Middle frontal gyrus (tissue), 1 donor: ENCODE results near the gene ERO1B.
A peak's percentile ranks its signal among the peaks of the same experiment; 100 is the strongest.
"Not testable (repeated sequence)": the region's sequence is repeated elsewhere in the genome, so short reads cannot be mapped to it uniquely, and the experiment has no call there.

Experiments
- DNase-seq: peaks from one replicate; pipeline ENCODE4 v3.0.0-alpha.2; 2015; ENCODE audit warnings: low spot score; ENCODE audit errors: extremely low spot score

Gene ERO1B

DNA sequence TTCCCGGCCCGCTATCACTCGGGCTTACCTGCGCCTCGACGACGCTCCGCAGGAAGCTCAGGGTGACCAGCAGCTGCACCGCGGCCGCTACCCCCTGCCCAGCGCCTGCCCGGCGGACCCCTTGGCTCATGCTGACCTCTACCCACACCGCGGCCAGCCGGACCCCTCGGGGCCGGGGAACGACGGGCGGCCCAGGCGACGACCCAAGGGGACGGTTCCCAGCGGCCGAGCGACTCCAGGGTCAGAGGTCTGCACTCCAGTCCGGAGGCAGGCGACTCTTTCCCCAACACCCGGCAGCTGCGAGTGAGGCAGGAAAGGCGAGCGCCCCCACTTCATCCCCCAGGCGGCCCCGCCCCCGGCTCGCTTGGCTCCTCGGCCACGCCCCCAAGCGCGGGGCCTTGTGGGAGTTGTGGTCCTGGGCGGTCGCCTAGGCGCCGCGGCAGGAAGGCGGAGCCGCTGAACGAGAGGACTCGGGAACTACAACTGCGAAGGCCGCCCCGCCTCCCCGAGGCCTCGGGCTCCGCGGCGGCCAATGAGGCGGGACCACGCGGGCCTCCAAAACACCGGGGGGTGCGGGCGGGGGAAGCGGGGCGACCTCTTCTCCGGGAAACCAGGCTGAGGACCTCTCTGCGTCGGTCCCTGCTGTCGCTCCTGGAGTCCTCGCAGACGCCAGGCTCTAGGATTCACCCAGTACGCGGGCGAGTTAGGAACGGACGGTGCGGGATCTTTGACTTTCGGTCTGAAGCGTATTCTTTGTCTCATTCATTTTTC lies at the start of gene ERO1B:
Gene ERO1B, minus strand, starts transcription at position 305 of the 771 bp plus-strand sequence. Its CDS starts 175 bp downstream, at position 130.
- DNase-seq: peak; percentile 97

- not testable (repeated sequence) for DNase-seq
Observed at GRCh38 chr1:236331412-236331811, 49.7 kb upstream of the ERO1B start.

- no peak for DNase-seq
Observed at GRCh38 chr1:236326432-236326831, 44.7 kb upstream of the ERO1B start.

DNA sequence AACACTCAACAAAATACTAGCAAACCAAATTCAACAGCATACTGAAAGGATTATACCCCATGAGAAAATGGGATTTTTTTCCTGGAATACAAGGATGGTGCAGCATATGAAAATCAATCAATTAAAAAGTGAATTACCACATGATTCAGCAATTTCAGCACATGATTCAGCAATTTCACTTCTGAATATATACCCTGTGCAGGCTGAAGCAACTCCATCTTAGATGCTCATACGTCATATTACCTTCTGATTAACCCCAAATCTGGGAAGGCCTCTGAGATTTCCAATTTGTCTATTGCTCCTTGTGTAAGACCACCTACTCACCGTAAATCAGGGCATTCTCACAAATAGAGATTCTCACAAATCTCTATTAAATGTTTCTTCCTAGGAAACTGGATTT lies 43.8 kb upstream of the ERO1B start:
- DNase-seq: no peak

GRCh38 chr1:236323819-236324411 lies 42.2 kb upstream of the ERO1B start:
- DNase-seq: no peak

GRCh38 chr1:236322566-236323409 lies 41.0 kb upstream of the ERO1B start:
- no peak for DNase-seq

GRCh38 chr1:236321101-236321500 lies 39.3 kb upstream of the ERO1B start:
- no peak for DNase-seq

DNA sequence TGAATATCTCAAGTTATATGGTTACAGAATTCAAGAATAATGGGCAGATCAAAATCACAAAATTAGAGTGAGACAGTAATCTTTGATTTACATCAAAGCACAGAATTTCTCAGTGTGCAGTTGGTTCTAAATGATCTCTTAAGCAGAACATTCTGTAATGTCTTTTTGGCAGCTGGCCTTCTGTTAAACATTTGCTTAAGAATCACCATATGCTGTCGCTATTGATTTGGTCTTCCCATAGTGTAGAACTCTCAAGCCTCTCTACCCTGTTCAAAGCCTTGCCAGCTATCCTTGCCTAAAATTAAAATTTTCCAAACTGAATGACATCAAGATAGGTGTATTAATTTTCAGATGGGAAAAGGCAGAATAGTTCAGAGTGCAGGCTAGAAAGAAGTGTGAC lies 38.9 kb upstream of the ERO1B start:
- DNase-seq: no peak

- no peak for DNase-seq
Observed at GRCh38 chr1:236320214-236320613, 38.5 kb upstream of the ERO1B start.

- DNase-seq: no peak
Observed at GRCh38 chr1:236316437-236316836, 34.7 kb upstream of the ERO1B start.

GRCh38 chr1:236315518-236315917 lies 33.8 kb upstream of the ERO1B start:
- no peak for DNase-seq

- no peak for DNase-seq
Observed at GRCh38 chr1:236315092-236315491, 33.3 kb upstream of the ERO1B start.

DNA sequence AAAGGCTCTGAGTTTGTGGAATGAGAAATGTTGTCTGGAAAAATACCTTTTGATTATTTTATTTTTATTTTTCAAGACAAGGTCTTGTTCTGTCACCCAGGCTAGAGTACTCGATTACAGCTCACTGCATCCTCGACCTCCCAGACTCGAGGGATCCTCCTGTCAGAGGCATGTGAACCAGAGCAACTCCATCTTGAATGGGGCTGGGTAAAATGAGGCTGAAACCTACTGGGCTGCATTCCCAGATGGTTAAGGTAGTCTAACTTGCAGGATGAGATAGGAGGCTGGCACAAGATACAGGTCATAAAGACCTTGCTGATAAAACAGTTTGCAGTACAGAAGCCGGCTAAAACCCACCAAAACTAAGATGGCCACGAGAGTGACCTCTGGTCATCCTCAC lies 32.3 kb upstream of the ERO1B start:
- DNase-seq: not testable (repeated sequence)

DNA sequence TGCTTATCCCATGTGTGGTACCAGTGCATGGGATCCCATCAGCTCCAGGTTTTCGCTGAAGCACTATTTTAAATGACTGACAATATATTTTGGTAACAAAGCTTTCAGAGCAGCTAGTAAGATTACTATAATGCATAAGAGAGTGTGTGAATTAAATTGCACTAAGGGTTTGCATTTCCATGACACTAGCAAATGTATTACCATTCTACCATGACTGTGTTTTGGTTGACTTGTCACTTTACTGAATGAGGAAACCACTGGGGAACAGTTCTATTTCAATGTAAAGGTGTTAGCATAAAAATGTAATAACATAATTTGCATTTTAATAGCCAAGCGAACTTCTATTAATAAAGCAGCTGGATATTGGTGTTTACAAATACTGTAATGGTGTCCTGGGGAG lies 31.7 kb upstream of the ERO1B start:
- no peak for DNase-seq

DNA sequence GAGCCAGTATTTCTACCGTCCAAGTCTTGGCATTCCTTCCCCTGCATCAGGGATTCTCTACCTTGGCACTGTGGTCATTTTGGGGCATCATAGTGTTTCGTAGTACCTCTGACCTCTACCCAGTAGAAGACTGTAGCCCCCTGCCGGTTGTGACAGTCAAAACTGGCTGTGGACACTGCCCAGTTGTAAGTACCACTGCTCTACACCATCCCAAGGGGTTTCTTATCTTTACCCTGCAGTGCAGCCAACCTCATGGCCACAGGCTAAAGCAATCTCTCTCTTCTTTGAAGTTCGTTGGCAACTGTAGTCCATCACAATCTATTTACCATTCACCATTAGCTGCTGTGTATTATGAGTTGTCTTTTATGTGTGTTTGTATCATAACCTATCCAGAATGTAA lies 29.3 kb upstream of the ERO1B start:
- DNase-seq: no peak

DNA sequence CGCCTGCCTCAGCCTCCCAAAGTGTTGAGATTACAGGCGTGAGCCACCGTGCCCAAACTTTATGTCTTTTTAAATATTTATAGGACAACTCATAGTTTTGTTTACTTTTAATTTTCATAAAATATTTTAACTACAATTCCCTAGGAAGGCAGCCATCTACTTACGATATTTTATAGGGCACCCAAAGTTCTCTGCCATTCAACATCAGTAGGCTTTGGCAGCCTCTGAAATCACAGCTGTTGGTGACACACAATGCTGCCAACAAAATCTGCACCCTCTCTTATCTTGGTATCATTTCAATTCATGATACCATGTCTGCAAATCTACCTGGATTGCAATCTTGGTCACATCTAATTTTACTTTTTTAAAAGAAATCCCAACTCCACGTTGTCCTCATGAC lies 27.1 kb upstream of the ERO1B start:
- DNase-seq: no peak

- no peak for DNase-seq
Observed at GRCh38 chr1:236307435-236307834, 25.7 kb upstream of the ERO1B start.

DNA sequence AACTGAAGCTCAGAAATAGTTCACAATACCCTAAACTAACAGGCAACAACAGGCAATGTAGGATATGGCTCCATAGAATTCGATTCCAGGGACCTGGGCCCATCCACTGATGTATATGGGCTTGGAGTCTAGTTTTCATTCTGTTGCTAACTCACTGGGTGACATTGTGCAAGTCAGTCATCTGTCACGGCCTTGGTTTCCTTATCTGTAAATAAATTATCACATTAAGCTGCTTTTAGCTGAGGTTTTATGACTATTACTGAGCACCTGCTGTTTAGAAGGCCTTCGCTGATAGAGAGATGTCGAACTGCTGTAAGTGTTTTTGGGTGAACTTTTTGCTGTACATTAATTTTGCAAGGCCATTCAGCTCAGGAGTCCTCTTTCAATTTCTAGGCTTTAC lies 22.9 kb upstream of the ERO1B start:
- DNase-seq: no peak

DNA sequence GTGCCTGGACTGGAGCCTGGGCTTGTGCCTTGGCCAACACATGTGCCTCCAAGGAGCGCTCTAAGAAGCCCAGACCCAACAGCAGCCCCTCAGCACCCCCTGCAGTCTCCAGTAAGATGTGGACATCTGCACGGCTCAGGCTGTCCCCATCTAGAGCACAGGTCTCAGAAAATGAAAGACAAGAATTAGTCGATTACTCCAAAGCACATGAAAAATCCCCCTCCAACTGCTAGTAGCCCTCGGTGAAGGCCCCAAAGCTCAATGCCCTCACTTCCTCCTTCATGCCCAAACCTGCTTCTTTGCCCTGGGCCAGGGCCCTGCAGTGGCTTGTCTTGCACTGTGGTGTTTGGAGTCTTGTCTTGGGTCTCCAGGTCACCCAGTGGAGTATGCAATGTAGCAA lies 21.9 kb upstream of the ERO1B start:
- DNase-seq: no peak

DNA sequence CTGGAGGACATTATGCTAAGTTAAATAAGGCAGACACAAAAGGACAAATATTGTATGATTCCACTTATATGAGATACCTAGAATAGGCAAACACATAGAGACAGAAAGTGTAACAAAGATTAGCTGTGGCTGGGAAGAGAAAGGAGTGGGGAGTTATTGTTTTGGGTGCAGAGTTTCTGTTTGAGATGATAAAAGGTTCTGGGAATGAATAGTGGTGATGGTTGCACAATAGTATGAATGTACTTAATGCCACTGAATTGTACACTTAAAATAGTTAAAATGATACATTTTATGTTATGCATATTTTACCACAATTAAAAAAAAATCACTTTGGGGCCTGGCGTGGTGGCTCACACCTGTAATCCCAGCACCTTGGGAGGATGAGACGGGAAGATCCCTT lies 21.2 kb upstream of the ERO1B start:
- no peak for DNase-seq

- no peak for DNase-seq
Observed at GRCh38 chr1:236301958-236302335, 20.2 kb upstream of the ERO1B start.
